HuH-7.5 (cell line): Measurements from ENCODE around the gene PLCH1.

Experiments used
- DNase-seq: peaks from one replicate; pipeline ENCODE4 v3.0.0; 2011; ENCODE audit warnings: low spot score

PLCH1 gene

DNA sequence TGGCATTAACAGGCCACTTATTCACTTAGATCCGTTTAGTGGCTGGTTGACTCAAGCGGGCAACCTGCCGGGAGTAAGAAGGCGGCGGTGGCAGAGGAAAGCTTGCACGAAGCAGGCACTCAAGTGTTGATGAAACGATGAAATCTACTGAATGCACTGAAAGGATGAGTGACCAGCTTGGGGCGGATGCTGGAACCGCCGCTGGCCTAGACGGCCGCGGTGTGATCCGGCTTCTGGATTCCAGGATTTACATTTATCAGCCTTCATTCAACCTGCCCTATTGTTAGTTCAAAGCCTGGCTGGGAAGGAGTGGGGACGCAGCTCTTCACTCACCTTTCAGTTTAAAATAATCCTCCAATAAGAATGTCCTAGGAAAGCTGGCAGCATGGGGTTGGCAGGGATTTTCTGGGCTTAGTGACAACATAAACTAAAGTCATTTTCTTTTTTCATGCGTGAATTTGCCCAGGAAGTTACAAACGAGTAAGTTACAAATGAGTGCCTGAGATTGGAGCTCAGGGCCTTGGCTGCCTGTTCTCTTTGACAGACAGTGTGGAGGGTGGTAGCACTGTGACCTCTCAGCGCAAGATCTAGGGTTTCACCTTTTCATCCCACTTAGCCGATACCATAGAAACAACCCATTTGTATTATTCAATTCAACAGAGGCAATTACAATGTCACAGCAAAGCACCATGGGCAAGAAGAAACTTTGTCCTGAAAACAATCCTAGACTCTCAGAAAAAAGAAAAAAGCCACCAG, 1.1 kb upstream of the PLCH1 start:
- no peak for DNase-seq

DNA sequence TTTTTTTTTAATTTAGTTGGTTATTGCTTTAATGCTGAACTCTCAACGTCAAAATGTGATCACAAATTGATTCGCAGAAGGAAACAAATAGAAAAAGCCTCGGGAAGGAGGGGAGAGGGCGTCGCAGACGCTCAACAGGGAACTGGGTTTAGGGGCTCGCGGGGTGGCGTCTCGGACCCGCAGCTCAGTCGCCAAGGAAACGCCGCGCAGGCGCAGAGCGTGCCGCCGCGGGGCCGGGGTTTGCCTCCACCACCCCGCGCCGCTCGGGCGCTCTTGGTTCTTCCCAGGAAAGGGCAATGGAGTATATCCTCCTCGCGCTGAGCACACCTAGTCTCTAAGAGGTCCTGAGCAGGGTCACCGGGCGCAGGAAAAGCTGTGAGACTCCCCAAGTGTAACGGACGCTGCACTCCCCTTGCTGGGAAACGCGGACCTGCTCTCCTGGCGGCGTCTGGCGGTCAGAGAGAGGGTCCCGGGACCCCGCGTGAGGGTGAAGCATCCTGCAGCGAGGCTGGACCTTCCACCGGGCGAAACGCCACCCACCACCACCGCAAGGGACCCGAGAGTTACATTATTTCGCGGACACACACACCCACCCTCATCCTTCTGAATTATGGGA, 753 bp downstream of the PLCH1 start:
- DNase-seq, result peak; percentile 79

DNA sequence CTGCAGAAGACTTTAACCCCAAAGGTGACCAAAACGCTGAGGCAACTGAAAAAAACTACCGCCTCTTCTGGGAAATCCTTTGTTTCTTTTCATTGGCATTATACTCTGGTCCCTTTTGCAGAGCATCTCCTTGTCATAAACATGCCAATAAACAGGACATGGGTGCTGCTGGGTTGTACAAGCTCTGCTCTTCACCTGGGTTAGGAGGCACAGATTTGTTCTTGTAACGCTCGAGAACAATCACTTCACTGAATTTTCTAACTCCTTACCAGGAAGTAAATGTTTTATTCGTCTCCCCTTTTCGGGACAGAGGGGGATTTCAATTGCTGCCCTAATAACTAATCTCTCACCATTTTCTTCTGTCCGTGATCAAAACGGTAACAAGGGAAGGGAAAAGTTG, 1.3 kb downstream of the PLCH1 start:
- DNase-seq, result no peak

DNA sequence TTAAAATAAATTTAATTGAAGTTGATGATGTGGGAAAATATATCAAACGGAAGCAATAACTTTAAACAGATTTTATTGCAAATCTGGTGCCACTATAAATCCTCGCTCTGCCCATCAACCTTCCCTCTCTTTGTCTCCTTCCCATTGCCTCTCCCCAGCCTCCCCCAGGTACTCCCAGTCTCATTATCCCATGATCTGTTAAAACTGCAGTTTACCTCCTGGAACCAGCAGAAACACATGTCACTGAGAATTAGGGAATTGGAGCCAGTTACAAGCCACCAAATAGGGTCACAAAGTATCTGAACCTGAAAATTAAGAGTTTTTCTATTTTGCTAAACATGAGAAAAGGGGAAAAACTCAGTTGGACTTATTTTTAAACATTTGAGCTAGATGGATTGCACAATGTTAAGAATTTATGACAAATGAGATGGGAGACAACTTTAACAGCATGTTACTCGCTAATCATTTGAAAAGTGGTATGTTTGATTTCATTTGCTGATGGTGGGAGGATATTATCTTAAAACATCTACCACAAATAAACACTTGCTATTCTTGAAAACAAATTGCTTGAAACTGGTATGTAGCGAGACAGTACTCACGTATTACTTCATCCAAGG, 2.4 kb downstream of the PLCH1 start:
- DNase-seq, result no peak

DNA sequence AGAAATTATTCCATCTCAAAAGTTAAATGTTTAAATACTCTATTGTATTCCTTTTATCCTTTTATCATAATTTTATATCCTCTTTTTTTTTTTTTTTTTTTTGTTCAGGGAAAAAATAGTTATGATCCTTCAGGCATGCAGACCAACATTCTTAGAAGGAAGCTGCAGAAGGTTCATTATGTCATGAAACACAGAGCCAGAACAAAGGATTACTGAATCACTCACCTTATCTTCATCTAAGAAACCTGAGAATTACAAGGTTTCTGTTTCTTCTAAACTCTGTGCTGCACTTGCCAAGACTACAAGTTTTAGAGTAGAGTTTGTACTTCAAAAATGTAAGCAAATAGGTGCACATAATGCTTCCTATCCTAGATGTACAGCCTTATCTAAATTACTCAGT, 3.3 kb downstream of the PLCH1 start:
- DNase-seq, result no peak

DNA sequence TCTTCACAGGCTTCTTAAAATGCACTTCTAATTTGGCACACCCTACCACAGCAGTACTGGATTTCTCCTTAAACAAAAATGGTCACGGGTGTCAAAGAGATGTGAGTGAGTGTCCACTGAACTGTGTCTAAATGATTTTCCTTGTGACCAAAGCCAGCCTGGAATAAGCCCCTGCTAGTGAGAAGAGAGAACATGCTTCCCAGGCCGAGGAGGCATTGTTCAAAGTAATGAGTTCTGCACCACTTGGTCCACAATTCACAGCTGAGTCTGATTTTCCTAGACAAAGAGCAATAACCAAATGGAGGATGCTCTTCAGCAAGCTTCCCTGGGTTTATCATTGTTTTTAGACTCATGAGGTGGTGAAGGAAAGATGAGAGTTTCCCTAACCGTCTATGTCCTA, 3.8 kb downstream of the PLCH1 start:
- DNase-seq, result no peak

DNA sequence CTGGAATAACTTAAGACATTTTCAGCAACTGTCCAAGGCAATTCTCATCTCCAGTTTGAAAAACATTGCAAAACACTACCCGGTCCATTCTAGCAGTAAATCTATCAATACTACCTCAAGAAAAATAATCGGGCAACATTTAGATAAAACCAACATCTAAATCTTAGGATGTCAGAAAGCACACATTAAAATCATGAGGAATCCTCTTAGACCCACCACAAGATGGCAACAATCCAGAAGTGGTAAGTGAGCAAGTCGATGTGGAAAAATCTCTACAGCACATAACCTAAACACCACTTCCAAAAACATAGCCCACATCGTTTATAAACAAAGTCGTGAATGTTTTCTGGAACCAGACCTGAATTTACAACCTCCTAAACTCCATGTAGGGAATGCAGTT, 5.7 kb downstream of the PLCH1 start:
- no peak for DNase-seq

DNA sequence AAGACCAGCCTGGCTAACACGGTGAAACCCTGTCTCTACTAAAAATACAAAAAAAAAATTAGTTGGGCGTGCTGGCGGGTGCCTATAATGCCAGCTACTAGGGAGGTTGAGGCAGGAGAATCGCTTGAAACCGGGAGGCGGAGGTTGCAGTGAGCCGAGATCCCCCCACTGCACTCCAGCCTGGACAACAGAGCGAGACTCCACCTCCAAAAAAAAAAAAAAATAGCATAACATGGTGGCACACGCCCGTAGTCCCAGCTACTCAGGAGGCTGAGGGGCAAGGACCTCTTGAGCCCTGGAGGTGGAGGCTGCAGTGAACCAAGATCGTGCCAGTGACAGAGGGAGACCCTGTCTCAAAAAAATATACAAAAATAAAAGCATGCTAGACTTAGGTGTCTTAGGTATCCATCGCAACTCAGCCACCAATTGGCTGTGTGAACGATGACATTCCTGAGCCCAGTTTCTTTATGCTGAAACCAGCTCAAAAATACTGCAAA, 6.2 kb downstream of the PLCH1 start:
- no peak for DNase-seq

DNA sequence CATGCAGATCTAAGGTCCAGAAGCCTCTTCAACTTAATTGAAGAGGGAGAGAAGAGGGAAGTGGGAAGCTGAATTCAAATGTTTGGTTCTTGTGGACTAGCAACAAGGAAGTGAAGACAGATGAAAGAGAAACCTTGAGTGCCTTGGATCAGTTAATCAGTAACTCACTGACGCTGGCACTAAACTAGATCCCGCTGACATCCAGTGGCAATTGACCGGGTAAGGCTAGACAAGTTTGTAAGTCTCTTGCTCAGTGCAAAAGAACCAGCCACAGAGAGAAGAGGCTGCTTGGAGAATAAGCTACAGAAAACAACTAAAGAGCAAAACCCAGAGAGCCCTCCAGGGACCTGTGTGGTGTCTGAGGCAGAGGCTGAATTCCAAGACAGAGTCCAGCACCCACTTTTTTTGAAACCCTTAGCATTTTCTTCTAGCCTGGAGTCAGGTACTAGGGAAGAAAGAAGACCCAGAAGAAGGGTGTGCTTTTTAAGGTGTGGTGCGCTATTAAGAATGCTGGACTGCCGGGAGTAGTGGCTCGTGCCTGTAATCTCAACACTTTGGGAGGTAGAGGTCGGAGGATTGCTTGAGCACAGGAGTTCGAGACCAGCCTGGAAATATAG, 6.9 kb downstream of the PLCH1 start:
- DNase-seq, result no peak

DNA sequence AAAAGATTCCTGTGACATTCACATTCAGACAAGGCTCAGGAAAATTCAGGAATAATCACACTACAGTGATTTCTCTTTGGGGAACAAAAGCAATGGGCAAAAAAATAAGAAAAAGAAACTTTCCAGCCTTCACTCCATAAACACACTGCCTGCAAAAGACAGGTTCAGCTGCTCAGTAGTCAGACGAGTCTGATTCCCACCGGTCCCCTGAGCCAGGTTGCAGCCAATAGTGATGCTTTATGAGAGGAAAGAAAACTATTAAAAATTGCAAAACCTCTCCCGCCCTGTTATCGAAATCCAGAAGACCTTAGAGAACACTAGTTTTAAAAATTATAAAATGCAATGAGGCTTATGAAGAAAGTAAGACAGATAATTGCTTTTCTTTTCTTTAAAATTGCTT, 8.5 kb downstream of the PLCH1 start:
- no peak for DNase-seq

DNA sequence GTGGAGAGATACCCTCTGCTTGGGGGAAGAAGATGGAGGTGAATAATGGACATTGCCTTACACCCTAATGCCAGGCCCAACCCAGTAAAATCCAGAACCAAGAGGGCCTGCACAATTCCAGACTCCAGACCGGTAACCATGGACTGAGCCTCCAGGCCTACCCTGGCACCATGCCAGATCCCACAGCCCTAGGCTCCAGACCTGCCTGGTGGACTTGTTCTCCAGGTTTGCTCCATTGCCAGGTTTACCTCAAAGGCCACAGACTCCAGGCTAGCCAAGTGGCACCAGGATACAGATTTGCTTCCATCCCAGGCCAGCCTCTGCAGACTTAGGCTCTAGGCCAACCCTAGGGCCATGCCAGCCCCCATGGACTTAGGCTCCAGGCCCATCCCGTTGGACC, 14.0 kb downstream of the PLCH1 start:
- DNase-seq, result no peak

DNA sequence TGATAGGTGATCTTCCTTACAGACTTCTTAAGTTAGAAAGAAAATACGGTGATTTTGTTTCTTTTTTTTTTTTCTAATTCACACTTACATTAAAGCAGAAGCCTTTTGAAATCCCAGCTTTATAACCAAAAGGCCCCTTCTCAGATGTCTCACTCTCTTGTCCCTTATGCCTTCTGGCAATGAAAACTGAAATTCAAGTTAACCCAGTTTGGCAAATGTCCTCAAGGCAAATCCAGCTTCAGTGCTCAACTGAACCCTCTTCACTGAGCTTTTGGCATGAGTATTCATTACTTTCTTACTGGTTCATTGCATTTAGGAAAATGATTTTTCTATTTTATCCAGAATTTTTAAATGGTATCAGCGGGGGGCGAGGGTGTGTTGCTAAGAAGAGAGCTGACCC, 17.0 kb downstream of the PLCH1 start:
- DNase-seq, result no peak

DNA sequence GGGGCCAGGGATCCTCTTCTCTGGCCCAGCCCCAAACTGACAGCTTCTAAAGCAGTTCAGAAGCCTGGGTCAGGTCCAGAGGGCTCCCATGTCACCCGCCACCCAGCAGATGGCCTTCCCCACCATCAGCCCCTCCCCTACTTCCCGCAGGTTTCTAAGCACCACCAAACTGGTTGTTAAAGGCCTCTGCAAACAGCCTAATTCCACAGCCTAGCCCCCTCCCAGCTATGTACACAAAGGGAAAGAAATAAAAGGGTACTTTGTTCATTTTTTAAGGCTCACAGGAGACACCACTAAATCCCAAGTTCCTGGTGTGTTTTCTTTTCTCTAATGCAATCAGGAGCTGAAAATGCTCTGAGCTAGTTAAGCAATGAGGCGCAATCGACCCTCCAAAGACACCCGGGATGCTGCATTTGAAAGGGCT, 30.6 kb downstream of the PLCH1 start:
- DNase-seq, result peak; percentile 32

DNA sequence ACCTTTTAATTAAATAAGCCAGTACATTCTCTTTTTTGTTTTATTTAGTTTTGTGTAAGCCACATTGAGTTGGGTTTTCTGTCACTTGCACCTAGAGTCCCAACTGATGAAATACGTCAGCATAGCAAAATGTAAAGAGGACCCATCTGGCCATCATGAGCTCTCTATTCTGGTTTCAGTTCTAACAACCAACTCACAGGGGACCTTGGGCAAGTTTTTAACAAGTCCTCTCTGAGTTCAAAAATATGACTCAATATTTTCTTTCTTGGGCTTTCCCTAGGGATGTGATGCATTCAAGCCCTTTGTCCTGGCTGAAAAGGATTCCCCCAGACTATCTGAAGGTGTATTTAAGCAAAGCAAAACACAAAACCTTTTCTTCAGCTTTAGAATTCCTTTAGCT, 32.9 kb downstream of the PLCH1 start:
- no peak for DNase-seq

DNA sequence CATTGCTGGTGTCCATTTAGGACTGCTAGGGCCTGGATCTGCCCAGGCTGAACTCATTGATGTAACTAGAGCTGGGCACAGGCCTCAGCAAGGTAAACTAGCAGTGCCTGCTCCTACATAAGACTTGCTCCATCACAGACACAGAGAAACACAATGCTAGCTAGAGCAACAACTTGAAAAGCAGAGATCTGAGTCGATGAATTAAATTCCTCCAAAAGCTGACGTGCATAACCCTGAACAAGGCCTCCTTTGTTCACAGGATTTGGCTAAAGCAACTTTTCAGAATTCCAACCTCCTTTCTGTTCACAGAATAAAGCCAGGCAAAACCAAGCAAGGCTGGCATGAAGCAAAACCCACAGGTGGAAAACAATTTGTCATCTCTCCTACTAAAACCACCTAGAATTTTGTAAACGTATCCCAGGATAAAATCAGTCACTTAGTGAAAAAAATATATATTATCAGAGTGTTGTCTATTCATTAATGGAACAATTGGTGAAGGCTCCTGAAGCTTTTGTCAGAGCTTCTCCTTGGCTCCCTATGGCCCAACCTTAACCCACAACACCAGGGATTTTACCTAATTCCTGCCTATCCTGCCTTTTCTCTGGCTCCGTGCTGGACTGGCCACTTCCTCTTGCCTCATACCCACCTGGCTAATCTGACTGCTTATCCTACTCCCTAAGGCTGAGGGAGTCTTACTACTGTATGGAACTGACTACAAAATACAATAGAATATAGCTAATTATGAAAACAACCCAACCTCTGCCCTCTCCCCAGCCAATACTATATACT, 39.9 kb downstream of the PLCH1 start:
- DNase-seq, result no peak

DNA sequence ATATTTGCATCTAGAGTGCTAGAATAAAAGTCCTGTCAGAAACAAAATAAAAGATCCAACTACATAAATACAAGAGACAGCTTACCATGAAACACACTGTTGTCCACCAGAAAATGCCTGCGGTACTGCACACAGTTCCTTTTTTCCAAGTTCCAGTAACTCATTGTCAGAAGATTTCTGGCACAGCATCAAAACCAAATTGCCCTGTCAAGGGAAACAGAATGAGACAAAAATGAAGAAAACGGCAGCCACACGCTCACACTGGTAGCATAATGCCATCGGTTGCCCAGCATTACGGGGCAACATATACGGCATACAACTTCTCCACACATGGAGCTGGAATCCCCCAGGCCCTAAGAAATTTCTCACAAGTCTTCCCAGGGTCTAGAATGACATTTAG, 40.8 kb downstream of the PLCH1 start:
- no peak for DNase-seq

DNA sequence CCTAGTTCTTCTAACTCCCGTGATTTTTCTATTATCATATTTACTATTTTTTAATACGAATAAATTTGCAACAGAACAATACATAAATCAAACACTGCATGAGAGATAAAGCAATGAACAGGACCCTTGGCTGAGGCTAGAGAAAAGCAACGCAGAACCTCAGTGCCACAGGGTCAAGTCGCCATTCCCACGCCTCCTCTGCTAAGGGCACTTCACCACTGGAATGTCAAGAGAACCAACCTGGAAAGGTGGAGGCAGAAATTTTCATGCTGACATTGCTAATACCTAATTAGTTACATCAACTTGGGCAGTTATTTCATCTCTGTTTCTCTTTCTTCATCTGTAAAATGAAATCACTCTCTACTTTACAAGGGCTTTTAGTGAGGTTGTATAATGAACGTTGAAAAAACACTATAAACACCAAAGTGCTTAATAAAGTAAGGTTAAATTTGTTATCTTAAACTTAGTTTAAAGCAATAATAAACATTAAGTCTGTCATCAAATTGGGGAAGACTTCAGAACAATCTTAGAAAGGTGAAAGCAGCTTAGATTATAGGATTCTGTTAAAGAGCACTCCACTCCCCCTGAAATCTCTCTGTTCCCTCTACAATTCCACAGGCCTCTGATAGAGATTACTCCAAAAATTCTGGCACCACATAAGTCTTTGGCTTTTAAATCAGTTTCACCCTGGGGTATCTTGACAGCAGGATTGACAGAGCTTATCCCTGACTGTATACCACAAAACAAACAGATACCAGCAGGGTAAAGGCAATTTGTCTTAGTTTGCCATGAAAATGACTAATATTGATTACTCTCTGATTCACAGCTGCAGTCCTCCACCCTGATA, 41.9 kb downstream of the PLCH1 start:
- no peak for DNase-seq

DNA sequence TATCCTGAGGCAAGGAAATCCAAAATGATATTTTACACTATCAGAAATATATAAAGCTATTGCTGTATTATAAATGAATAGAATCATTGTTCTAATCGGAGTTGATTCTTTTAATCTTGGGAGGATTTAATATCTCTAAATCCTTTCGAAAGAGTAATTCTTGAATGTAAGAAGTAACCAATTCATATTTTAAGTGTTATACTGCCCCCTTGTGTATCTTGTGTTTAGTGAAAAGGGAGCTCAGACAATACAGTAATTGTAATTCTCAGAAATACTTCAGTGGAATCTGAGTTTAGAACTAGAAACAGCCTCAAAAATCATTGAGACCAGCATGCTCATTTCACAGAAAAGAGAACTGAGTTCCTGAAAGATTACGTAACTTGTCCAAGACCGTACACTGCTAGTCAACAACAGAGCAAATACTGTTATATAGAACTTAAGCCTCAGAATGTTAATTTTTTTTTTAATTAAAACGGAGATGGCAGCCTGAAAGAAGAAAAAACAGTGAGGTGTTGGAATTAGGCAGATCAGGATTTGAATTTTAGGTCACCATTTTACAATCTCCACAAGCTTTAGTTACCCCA, 42.9 kb downstream of the PLCH1 start:
- peak; percentile 9 for DNase-seq

DNA sequence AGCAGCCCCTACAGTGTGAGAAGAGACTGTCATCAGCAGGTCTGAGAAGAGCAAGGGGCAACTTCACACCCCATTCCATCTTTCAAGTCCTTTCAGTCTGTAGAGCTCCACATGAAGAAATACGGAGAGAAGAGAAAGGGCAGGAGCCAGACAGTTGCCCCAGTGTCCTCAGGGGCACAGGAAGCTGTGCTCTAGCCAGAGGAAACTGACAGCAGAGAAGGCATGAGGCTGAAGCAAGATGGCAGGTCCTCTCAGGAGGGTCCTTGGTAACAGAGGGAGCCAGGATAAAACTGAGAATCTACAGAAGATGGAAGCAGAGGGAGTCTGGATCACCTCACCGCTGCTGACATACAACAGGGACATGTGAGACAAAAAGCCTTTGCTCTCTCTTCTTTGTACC, 47.3 kb downstream of the PLCH1 start:
- DNase-seq, result no peak

DNA sequence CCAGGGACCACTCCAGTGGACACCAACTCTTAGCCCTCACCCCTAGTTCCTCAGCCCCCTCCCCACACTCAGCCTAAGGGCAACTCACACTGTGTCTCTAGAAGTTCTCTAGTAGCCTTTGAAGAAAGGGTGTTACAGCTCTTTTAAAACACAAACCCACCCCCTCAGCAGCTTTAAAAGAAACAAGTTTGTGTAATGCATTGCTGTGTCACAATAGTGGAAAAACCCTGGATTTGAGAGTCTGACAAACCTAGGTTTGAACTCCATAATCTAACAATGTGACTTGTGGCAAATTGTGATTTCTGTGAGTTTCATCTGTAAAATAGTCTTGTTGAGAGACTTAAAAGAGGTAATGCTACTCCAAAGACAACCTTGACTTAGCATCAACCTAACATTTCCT, 54.0 kb downstream of the PLCH1 start:
- no peak for DNase-seq

DNA sequence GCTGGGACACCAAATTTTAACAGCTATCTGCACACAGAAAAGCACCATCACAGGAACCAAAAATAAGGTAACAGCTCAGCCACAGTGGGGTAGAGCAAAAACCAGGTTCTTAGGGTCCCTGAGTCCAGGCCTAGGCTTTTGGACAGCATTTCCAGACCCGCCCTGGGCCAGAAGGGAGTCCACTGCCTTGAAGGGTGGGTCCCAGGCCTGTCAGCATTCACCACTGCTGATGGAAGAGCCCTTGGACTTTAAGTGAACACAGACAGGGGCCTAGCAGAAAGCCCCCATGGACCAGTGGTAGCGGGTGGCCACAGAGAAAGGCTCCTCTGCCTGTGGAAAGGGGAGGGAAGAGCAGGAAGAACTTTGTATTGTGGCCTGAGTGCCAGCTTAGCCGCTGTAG, 56.4 kb downstream of the PLCH1 start:
- no peak for DNase-seq
